ENCODE data around the gene APOL1.
"Not testable (repeated sequence)": the region's sequence is repeated elsewhere in the genome, so short reads cannot be mapped to it uniquely, and the experiment has no call there.

APOL1 gene

GRCh38 chr22:36267058-36267457, 14.1 kb downstream of the APOL1 start:
- DNase-seq (ENCODE audit: low spot score), result no peak

DNA sequence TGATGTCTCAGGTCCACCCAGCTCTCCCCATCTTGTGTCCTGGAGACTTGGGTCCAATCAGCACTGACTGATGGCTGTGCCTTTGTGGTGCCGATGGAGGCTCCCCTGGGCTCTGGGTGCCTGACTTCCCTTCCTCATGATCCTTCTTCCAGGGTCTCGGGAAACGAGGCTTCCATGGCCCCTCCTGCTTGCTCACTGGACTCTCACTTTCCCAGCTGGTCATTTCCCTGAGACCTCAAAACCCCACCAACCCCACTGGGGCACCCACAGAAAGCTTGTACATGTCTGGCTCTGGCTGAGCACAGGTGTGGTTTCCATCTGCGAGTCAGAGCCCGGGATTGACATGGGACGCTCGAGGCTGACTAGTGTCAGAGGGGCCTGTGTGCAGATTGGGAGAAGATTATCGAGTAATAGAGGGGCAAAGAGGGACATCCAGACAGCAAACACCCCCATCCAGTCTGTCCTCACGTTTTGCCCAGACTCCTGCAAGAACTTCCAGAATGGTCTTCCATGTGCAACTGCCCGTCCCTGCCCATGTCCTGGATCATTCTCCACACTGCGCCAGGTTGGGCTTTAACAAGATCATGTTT, 15.1 kb downstream of the APOL1 start:
- DNase-seq (ENCODE audit: low spot score), result no peak

GRCh38 chr22:36271231-36271630, 18.3 kb downstream of the APOL1 start:
- not testable (repeated sequence) for DNase-seq (ENCODE audit: low spot score)

DNA sequence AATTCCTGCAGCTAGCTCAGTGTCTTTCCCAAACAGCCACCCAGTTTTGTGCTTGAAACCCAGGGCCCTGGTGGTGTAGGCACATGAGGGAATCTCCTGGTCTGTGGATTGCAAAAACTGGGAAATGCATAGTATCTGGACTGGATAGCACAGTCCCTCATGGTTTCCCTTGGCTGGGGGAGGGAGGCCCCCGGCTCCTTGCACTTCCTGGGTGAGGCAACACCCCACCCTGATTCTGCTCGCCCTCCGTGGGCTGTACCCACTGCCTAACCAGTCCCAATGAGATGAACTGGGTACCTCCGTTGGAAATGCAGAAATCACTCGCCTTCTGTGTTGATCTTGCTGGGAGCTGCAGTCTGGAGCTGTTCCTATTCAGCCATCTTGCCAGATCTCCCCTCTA, 19.0 kb downstream of the APOL1 start:
- not testable (repeated sequence) for DNase-seq (ENCODE audit: low spot score)

GRCh38 chr22:36274531-36274930, 21.6 kb downstream of the APOL1 start:
- no peak for DNase-seq (ENCODE audit: low spot score)

DNA sequence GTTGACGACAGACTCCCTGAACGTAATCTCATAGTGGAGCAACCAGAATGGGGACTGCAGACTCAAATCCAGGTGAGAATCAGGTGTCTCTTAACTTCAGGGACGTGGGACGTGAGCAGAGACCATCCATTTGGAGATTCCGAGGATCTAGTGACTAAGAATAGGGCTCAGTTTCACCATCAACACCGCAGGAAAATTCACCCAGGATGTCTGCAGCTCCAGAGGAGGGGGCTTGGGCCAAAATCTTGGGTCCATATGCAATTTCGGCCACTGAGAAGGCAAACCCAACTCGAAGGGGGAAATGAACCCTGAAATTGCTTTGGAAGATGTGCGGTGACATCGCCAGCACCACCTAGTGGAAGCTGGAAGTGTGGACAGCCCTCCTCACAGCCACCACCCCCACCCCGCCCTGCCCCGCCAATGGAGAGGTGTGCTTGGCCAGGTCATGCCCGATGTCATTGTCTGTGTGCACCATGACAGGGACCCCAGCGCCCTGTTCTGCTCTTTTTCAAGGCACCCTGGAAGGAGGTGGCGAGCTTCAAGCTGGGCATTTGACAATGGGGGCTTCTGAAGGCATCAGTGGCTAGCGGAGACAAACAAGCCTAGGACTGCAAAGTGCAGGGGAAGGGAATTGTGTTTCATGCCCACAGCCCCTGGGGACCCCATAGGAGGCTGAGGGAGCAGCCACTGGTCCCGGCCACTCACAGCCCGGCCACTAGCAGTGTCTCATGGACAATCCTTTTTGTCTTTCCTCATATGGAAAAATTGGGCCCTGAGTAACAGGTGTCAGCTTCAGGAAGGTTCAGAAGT, 24.8 kb downstream of the APOL1 start:
- peak; percentile 70 for DNase-seq (ENCODE audit: low spot score)

DNA sequence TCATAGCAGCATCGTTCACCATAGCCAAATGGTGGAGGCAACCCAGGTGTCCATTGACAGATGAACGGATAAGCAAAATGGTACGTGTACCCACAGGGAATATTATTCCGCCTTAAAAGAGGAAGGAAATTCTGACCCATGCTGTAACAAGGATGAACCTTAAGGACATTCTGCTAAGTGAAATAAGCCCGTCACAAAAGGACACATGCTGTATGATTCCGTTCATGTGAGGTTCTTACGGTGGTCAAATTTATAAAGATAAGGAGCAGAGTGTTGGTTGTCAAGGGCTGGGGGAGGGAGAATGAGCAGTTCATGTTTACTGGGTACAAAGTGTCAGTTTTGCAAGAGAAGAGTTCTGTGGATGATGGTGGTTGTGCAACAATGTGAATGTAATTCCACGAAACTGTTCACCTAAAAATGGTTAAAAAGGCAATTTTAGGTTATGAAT, 26.3 kb downstream of the APOL1 start:
- DNase-seq (ENCODE audit: low spot score), result no peak

DNA sequence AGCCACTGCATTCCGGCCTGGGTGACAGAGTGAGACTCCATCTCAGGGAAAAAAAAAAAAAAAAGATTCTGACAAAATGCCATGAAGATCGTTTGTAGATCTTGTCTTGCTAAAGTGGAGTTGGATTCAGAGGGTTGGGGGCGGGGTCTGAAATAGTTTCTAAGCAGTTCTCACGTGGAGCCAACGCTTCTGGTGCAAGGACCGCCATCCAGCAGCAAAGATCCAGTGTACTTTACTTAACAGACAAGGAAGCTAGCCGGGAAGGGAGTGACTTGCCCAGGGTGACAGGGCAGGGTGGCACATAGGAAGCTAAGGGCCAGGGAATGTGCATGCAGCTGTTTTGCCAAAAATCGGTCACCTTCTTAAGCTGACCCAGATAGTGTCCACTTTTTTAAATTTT, 27.4 kb downstream of the APOL1 start:
- DNase-seq (ENCODE audit: low spot score), result no peak

GRCh38 chr22:36281781-36282327, 28.9 kb downstream of the APOL1 start:
- DNase-seq (ENCODE audit: low spot score), result no peak

DNA sequence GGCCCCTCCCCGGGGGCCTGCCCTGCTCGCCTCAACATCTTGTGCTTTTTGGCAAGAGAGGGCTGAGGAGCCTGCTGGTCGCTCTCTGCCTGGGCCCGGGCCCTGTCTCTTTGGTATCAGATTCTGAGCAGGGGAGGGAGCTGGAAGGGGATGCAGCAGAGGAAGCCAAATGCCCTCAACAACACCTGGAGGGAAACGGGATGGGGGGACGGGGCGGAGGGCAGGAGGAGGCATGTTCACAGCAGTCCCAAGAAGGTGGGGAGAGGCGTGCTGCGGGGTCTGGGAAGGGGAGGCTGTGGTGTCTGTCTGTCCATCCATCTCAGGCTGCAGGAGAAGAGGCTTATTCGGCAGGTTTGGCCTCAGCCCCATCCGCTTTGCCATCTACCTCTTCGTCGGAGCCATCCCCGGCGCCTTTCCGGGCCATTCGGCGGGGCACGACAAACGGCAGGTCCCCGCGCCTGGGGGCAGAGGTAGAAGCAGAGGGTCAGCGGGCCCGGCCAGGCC, 29.4 kb downstream of the APOL1 start:
- no peak for DNase-seq (ENCODE audit: low spot score)

- DNase-seq (ENCODE audit: low spot score), result no peak
Observed at GRCh38 chr22:36284171-36284571, 31.2 kb downstream of the APOL1 start.

DNA sequence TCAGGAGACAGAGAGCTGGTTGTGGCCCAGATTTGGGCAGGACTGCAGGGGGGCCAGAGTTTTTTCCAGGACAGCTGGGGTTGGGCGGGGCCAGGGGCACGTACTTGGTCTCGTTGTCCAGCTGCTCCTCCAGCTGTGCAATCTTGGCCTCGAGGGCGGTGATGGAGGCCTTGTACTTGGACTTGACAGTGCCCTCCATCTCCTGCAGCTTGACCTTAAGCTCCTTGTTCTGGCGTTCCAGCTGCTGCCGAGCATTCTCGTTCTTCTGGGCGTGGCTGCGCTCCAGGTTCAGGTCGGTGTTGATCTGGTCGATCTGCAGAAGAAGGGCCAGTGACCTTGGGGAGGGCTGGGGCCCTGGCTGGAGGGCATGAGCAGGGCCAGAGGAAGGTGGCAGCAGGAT, 32.1 kb downstream of the APOL1 start:
- DNase-seq (ENCODE audit: low spot score), result no peak

- no peak for DNase-seq (ENCODE audit: low spot score)
Observed at GRCh38 chr22:36285545-36285944, 32.6 kb downstream of the APOL1 start.

GRCh38 chr22:36286096-36286957, 33.4 kb downstream of the APOL1 start:
- DNase-seq (ENCODE audit: low spot score), result peak; percentile 71

GRCh38 chr22:36287881-36288515, 35.1 kb downstream of the APOL1 start:
- DNase-seq (ENCODE audit: low spot score), result no peak

- DNase-seq (ENCODE audit: low spot score), result no peak
Observed at GRCh38 chr22:36288571-36289405, 35.9 kb downstream of the APOL1 start.

DNA sequence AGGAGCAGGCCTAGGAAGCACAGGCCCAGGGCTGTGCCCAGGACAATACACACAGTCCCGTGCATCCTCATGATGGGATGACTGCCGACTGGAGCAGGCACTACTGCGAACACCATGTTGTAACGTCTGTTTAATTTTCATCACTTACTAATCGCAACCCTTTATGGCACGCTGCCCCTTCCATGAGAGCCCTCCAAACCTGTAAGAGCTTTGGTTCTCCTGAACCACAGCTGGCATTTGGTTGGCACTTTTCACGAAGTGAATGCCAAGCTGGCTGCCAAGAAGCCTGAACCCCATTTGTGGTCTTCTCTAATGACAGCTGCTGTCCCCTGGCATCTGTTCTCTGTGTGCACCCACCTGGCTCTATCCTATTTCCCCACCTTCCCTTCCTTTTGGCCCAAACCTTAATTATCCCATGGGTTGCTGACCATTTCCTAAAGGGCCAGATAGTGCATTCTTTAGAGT, 36.5 kb downstream of the APOL1 start:
- no peak for DNase-seq (ENCODE audit: low spot score)

GRCh38 chr22:36289948-36290371, 37.0 kb downstream of the APOL1 start:
- DNase-seq (ENCODE audit: low spot score), result not testable (repeated sequence)

DNA sequence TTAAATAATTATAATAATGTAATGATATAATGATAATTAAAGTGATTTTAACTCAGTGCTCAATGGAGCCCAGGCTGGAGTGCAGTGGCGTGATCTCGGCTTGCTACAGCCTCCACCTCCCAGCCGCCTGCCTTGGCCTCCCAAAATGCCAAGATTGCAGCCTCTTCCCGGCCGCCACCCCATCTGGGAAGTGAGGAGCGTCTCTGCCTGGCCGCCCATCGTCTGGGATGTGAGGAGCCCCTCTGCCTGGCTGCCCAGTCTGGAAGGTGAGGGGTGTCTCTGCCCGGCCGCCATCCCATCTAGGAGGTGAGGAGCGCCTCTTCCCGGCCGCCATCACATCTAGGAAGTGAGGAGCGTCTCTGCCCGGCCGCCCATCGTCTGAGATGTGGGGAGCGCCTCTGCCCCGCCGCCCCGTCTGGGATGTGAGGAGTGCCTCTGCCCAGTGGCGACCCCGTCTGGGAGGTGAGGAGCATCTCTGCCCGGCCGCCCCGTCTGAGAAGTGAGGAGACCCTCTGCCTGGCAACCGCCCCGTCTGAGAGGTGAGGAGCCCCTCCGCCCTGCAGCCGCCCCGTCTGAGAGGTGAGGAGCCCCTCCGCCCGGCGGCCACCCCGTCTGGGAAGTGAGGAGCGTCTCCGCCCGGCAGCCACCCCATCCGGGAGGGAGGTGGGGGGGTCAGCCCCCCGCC, 37.6 kb downstream of the APOL1 start:
- DNase-seq (ENCODE audit: low spot score), result not testable (repeated sequence)

Measured in activated CD4-positive, alpha-beta T cell treated with anti-CD3 and anti-CD28 coated beads, Interleukin-2, Interleukin-4, amounts not matched to agents 100 ng/mL and 50 ng/mL, durations not matched to agents 16 hours and 8 hours (primary cell).